Hepatocyte (in vitro differentiated cells): ENCODE results near the gene EXOC4. TPM values are rescaled to one million over a fixed set of nuclear protein-coding genes. Genes with fewer than 3 reads are reported as not detected.

Experiments
- DNase-seq: peaks from one replicate; pipeline ENCODE4 v3.0.0-alpha.2; 2016; ENCODE audit warnings: low spot score
- H2AFZ ChIP-seq: fragments of 200-600 bp; sonication (generic); 2 replicates; pipeline ENCODE4 v1.6.0; 2016; ENCODE audit warnings: antibody characterized with exemption, mild to moderate bottlenecking
- H3K27ac ChIP-seq: fragments of 200-600 bp; sonication (generic); 2 replicates; pipeline ENCODE4 v1.5.1; 2016; ENCODE audit warnings: mild to moderate bottlenecking
- H3K27me3 ChIP-seq: fragments of 200-600 bp; sonication (generic); 2 replicates; pipeline ENCODE4 v1.6.1; 2016
- H3K36me3 ChIP-seq: fragments of 200-600 bp; sonication (generic); replicated peaks from 2 replicates; pipeline ENCODE4 v1.5.1; 2016; ENCODE audit warnings: low read depth; ENCODE audit not compliant: insufficient read depth
- H3K4me1 ChIP-seq: fragments of 200-600 bp; sonication (generic); 2 replicates; pipeline ENCODE4 v1.5.1; 2016; ENCODE audit warnings: mild to moderate bottlenecking, moderate library complexity; ENCODE audit not compliant: insufficient read depth
- H3K4me2 ChIP-seq: fragments of 200-600 bp; sonication (generic); 2 replicates; pipeline ENCODE4 v1.6.0; 2016
- H3K4me3 ChIP-seq: fragments of 200-600 bp; sonication (generic); 2 replicates; pipeline ENCODE4 v1.5.1; 2016; ENCODE audit warnings: mild to moderate bottlenecking
- H3K79me2 ChIP-seq: fragments of 200-600 bp; sonication (generic); 2 replicates; pipeline ENCODE4 v1.6.0; 2017; ENCODE audit warnings: mild to moderate bottlenecking
- H3K9me2 ChIP-seq: fragments of 200-600 bp; sonication (generic); replicated peaks from 2 replicates; pipeline ENCODE4 v1.6.0; 2017; ENCODE audit warnings: mild to moderate bottlenecking; ENCODE audit not compliant: insufficient read depth
- H3K9me3 ChIP-seq: fragments of 200-600 bp; sonication (generic); 2 replicates; pipeline ENCODE4 v1.5.1; 2016; ENCODE audit warnings: low read depth, mild to moderate bottlenecking
- H4K20me1 ChIP-seq: fragments of 200-600 bp; sonication (generic); 2 replicates; pipeline ENCODE4 v1.6.0; 2016; ENCODE audit warnings: mild to moderate bottlenecking; ENCODE audit not compliant: insufficient read depth, poor library complexity, severe bottlenecking
- CTCF ChIP-seq: fragments of 200-600 bp; sonication (generic); IDR thresholded peaks from 2 replicates; pipeline ENCODE4 v1.5.1; 2016; ENCODE audit warnings: antibody characterized with exemption, mild to moderate bottlenecking; ENCODE audit not compliant: poor library complexity
- EZH2 ChIP-seq: fragments of 200-600 bp; sonication (generic); IDR thresholded peaks from 2 replicates; pipeline ENCODE4 v1.6.1; 2016; ENCODE audit warnings: antibody characterized with exemption, mild to moderate bottlenecking, borderline replicate concordance
- EZH2phosphoT487 ChIP-seq: fragments of 200-600 bp; sonication (generic); IDR thresholded peaks from one replicate; pipeline ENCODE4 v1.6.1; 2018; ENCODE audit warnings: antibody characterized with exemption, mild to moderate bottlenecking, low read depth, moderate library complexity; ENCODE audit not compliant: unreplicated experiment, severe bottlenecking
- WGBS: methylation state at CpG from one replicate; pipeline ENCODE4 v1.1.6; 2016; ENCODE audit warnings: low lambda C conversion rate; ENCODE audit errors: missing lambda C conversion rate; 5-methylcytosine and 5-hydroxymethylcytosine counted together
- polyA plus RNA-seq: library from polyadenylated mRNA; unstranded; fragments of >200 nt; fragmentation: Nextera tagmentation; extraction: Ambion mirVana; gene quantifications from 2 replicates; pipeline ENCODE4 v1.2.1, GENCODE V29; 2016
- total RNA-seq: library from RNA; depleted of rRNA; stranded (reverse); fragments of >200 nt; gene quantifications from 2 replicates; pipeline ENCODE4 v1.2.3, GENCODE V29; 2014

Gene EXOC4
- total and polyA plus RNA-seq, 2 experiments from 2014 or later = 34.8 to 56.1 TPM

GRCh38 chr7:133672866-133673265, 420.0 kb downstream of the EXOC4 start:
- H3K9me3 ChIP-seq = no peaks in the 10 kb centered on the region
- H3K9me2 ChIP-seq = no peaks in the 10 kb centered on the region
- no peaks in the 10 kb centered on the region for H4K20me1 ChIP-seq
- H3K36me3 ChIP-seq = no peaks in the 10 kb centered on the region
- TF ChIP-seq CTCF (no peak), EZH2phosphoT487 (no peak), EZH2 (no peak)
- no peak overlapping the region for H2AFZ ChIP-seq
- H3K79me2 ChIP-seq = no peaks in the 10 kb centered on the region
- no peak overlapping the region for H3K4me3 ChIP-seq
- no peak overlapping the region for H3K27ac ChIP-seq
- no peaks in the 10 kb centered on the region for H3K27me3 ChIP-seq
- no peaks in the 10 kb centered on the region for H3K4me1 ChIP-seq
- WGBS = 84% methylated on average over 1 of the region's 1 CpG
- no peak overlapping the region for H3K4me2 ChIP-seq
- no peak for DNase-seq

GRCh38 chr7:133674079-133674763, 421.3 kb downstream of the EXOC4 start:
- 82% methylated on average over 2 of the region's 2 CpGs for WGBS
- TF ChIP-seq EZH2 (no peak), CTCF (no peak)
- DNase-seq = no peak

GRCh38 chr7:133675510-133676218, 422.8 kb downstream of the EXOC4 start:
- Histone ChIP-seq H3K9me3 (no peaks in the 10 kb centered on the region), H3K4me1 (no peaks in the 10 kb centered on the region), H4K20me1 (no peaks in the 10 kb centered on the region), H3K4me3 (no peak overlapping the region), H3K9me2 (no peaks in the 10 kb centered on the region), H3K27ac (no peak overlapping the region), H3K36me3 (no peaks in the 10 kb centered on the region), H3K27me3 (no peaks in the 10 kb centered on the region), H3K4me2 (no peak overlapping the region), H2AFZ (no peak overlapping the region), H3K79me2 (no peaks in the 10 kb centered on the region)
- 93% methylated on average over 8 of the region's 8 CpGs for WGBS
- TF ChIP-seq EZH2 (no peak), CTCF (no peak), EZH2phosphoT487 (no peak)
- DNase-seq = no peak

More at GRCh38 chr7:133674079-133674763, 421.3 kb downstream of the EXOC4 start:
- Histone ChIP-seq H2AFZ (no peak overlapping the region), H3K27me3 (no peaks in the 10 kb centered on the region), H4K20me1 (no peaks in the 10 kb centered on the region), H3K27ac (no peak overlapping the region), H3K4me3 (no peak overlapping the region), H3K9me3 (no peaks in the 10 kb centered on the region), H3K9me2 (no peaks in the 10 kb centered on the region), H3K4me1 (no peaks in the 10 kb centered on the region), H3K79me2 (no peaks in the 10 kb centered on the region), H3K4me2 (no peak overlapping the region), H3K36me3 (no peaks in the 10 kb centered on the region)
